K562 (cell line): Measurements from ENCODE around the gene NKG7. TPM values are rescaled to one million over a fixed set of nuclear protein-coding genes. Genes with fewer than 3 reads are reported as not detected.

Experiments used
- ATAC-seq: fragments of 200-7000 bp; cut with Tn5 transposase; 3 replicates; pipeline ENCODE4 v1.9.1; 2020; ENCODE audit warnings: moderate library complexity
- BruUV-seq: library from RNA; stranded (reverse); fragments of 400-500 nt; replicated peaks from 2 replicates; lab custom pipeline; 2021; lab: Mats Ljungman, UMichigan
- CTCF ChIA-PET: fragments of 300-600 bp; formaldehyde crosslinking; extraction: SDS; loops from one replicate; lab custom pipeline; 2021; ENCODE audit warnings: low intra/inter-chr PET ratio; lab: Yijun Ruan, JAX
- POLR2A ChIA-PET: fragments of 300-600, 350-650 bp; sonication (Branson Sonifier 250); formaldehyde crosslinking; extraction: SDS; loops from one replicate; lab custom pipeline; 2021; ENCODE audit warnings: antibody characterized with exemption, inconsistent platforms; lab: Yijun Ruan, JAX
- DNase-seq, 4 experiments: peaks; one replicate each; pipeline versions ENCODE4 v3.0.0 to v3.0.0-alpha.2; 2011 to 2018; ENCODE audit warnings: low spot score in 3 of 4, mixed read lengths in 3 of 4; ENCODE audit errors: extremely low read depth in 1 of 4
- FAIRE-seq: peaks from 2 replicates; lab custom pipeline; 2011; peaks lifted over from hg19 to GRCh38; lab: Jason Lieb, UNC
- H2AFZ ChIP-seq: 2 replicates; pipeline ENCODE4 v1.6.0; 2011; ENCODE audit warnings: low read depth, low read length, control low read depth, inconsistent platforms
- H3K27ac ChIP-seq: fragments of 200-600 bp; 3 replicates; pipeline ENCODE4 v1.8.0; 2011; ENCODE audit warnings: low read depth, mild to moderate bottlenecking, control low read depth, inconsistent platforms, low read length, moderate library complexity, mixed read lengths; ENCODE audit errors: extremely low read depth
- H3K27me3 ChIP-seq, 2 experiments: fragments of 300-600 bp in 1 of 2; 2 replicates in 1 of 2; 3 replicates in 1 of 2; pipeline versions ENCODE4 v1.6.0 to v1.8.0; 2011; ENCODE audit warnings: inconsistent platforms in 2 of 2, low read length in 2 of 2, mild to moderate bottlenecking in 1 of 2, mixed read lengths in 1 of 2, moderate library complexity in 1 of 2; ENCODE audit not compliant: control insufficient read depth in 2 of 2, insufficient read depth in 2 of 2
- H3K36me3 ChIP-seq: fragments of 300-600 bp; 3 replicates; pipeline ENCODE4 v1.8.0; 2011; ENCODE audit warnings: mild to moderate bottlenecking, low read length, inconsistent platforms; ENCODE audit not compliant: control insufficient read depth, insufficient read depth
- H3K4me1 ChIP-seq, 2 experiments: fragments of 200-600 bp in 1 of 2; replicated peaks in 1 of 2; 2 replicates in 1 of 2; 3 replicates in 1 of 2; pipeline versions ENCODE4 v1.5.1 to v1.8.0; 2011; ENCODE audit warnings: inconsistent platforms in 2 of 2, low read length in 2 of 2, mild to moderate bottlenecking in 1 of 2, mixed read lengths in 1 of 2, moderate library complexity in 1 of 2; ENCODE audit not compliant: control insufficient read depth in 2 of 2, insufficient read depth in 2 of 2
- H3K4me2 ChIP-seq: 2 replicates; pipeline ENCODE4 v1.6.1; 2011; ENCODE audit warnings: low read length, control low read depth, inconsistent platforms, mixed read lengths; ENCODE audit not compliant: insufficient read depth
- H3K4me3 ChIP-seq: fragments of 200-600 bp; sonication (generic), shearing (Covaris generic); 2 replicates; pipeline ENCODE4 v1.5.1; 2016; ENCODE audit warnings: control low read depth, inconsistent platforms
- H3K79me2 ChIP-seq: fragments of 200-600 bp; 3 replicates; pipeline ENCODE4 v1.8.0; 2011; ENCODE audit warnings: low read length, inconsistent platforms; ENCODE audit not compliant: control insufficient read depth, insufficient read depth
- H3K9ac ChIP-seq, 2 experiments: 2 replicates each; pipeline versions ENCODE4 v1.6.0 to v1.6.1; 2011; ENCODE audit warnings: low read depth in 2 of 2, low read length in 2 of 2, control low read depth in 1 of 2, inconsistent platforms in 1 of 2, mild to moderate bottlenecking in 1 of 2, mixed read lengths in 1 of 2; ENCODE audit not compliant: insufficient read depth in 1 of 2
- H3K9me1 ChIP-seq: one replicate; pipeline ENCODE4 v1.6.0; 2011; ENCODE audit warnings: inconsistent platforms, mild to moderate bottlenecking, low read length, moderate library complexity; ENCODE audit not compliant: control insufficient read depth, insufficient read depth
- H3K9me3 ChIP-seq: replicated peaks from 2 replicates; pipeline ENCODE4 v1.5.1; 2011; ENCODE audit warnings: low read depth, low read length, inconsistent platforms; ENCODE audit not compliant: control insufficient read depth, insufficient read depth
- H4K20me1 ChIP-seq: replicated peaks from 2 replicates; pipeline ENCODE4 v1.6.1; 2011; ENCODE audit warnings: low read length, inconsistent platforms, mixed read lengths; ENCODE audit not compliant: control insufficient read depth, insufficient read depth
- BCOR ChIP-seq: fragments of 450-650 bp; IDR thresholded peaks from 2 replicates; pipeline ENCODE4 v1.6.1; 2016
- BRCA1 ChIP-seq, 2 experiments: fragments of 450-650 bp in 1 of 2; sonication (generic) in 1 of 2; formaldehyde crosslinking in 1 of 2; IDR thresholded peaks; 2 replicates each; pipeline versions ENCODE4 v1.5.0 to v1.6.1; 2017 to 2020; ENCODE audit warnings: mild to moderate bottlenecking in 1 of 2, missing genetic modification reagents in 1 of 2
- CBFB ChIP-seq: sonication (generic); formaldehyde crosslinking; IDR thresholded peaks from 2 replicates; pipeline ENCODE4 v1.4.0; 2020; ENCODE audit warnings: mild to moderate bottlenecking, missing genetic modification reagents
- DPF2 ChIP-seq: fragments of 450-650 bp; IDR thresholded peaks from 2 replicates; pipeline ENCODE4 v1.6.1; 2016
- EP300 ChIP-seq: IDR thresholded peaks from 2 replicates; pipeline ENCODE4 v1.6.1; 2012; ENCODE audit warnings: low read length, improper control_type of control experiment
- GTF3C2 ChIP-seq: IDR thresholded peaks from 3 replicates; pipeline ENCODE4 v1.6.1; 2011; ENCODE audit warnings: borderline replicate concordance, mild to moderate bottlenecking, moderate library complexity; ENCODE audit not compliant: insufficient read length; ENCODE audit errors: extremely low read depth
- HMG20B ChIP-seq: fragments of 250-450 bp; sonication (Bioruptor Pico); IDR thresholded peaks from 2 replicates; pipeline ENCODE4 v1.5.0; 2021; ENCODE audit warnings: mild to moderate bottlenecking
- KDM1A ChIP-seq, 2 experiments: fragments of 450-650 bp; IDR thresholded peaks; 2 replicates each; pipeline ENCODE4 v1.6.1; 2016; ENCODE audit warnings: mild to moderate bottlenecking in 2 of 2
- L3MBTL2 ChIP-seq: fragments of 450-650 bp; IDR thresholded peaks from 2 replicates; pipeline ENCODE4 v1.6.1; 2016; ENCODE audit warnings: mild to moderate bottlenecking, moderate library complexity
- NCOR1 ChIP-seq: fragments of 450-650 bp; IDR thresholded peaks from 2 replicates; pipeline ENCODE4 v1.6.1; 2016; ENCODE audit warnings: mild to moderate bottlenecking, moderate library complexity
- PTBP1 ChIP-seq: fragments of 200-400 bp; formaldehyde crosslinking; IDR thresholded peaks from 2 replicates; pipeline ENCODE4 v1.6.1; 2017; ENCODE audit warnings: low read depth, low read length
- RBFOX2 ChIP-seq: fragments of 200-400 bp; formaldehyde crosslinking; IDR thresholded peaks from 2 replicates; pipeline ENCODE4 v1.6.1; 2017; ENCODE audit warnings: low read depth, mild to moderate bottlenecking, low read length, moderate library complexity
- SAFB ChIP-seq: fragments of 200-400 bp; formaldehyde crosslinking; IDR thresholded peaks from 2 replicates; pipeline ENCODE4 v1.6.1; 2017; ENCODE audit warnings: low read depth, low read length, borderline replicate concordance
- SNRNP70 ChIP-seq: fragments of 200-400 bp; formaldehyde crosslinking; optimal IDR thresholded peaks from 2 replicates; pipeline ENCODE3; 2017; ENCODE audit warnings: low read depth, low read length
- STAG1 ChIP-seq: sonication (generic); formaldehyde crosslinking; IDR thresholded peaks from 2 replicates; pipeline ENCODE4 v1.5.0; 2020; ENCODE audit warnings: missing genetic modification reagents, borderline replicate concordance
- ZFP36 ChIP-seq: fragments of 150-350 bp; IDR thresholded peaks from 2 replicates; pipeline ENCODE4 v1.6.1; 2018; ENCODE audit warnings: low read length, low read depth; ENCODE audit not compliant: partially characterized antibody
- ZNF212 ChIP-seq: fragments of 450-650 bp; formaldehyde crosslinking; IDR thresholded peaks from 2 replicates; pipeline ENCODE4 v1.4.0; 2020; ENCODE audit warnings: mild to moderate bottlenecking
- ZNF23 ChIP-seq: fragments of 250-450 bp; sonication (Bioruptor Pico); IDR thresholded peaks from 2 replicates; pipeline ENCODE4 v1.4.0; 2020; ENCODE audit warnings: mild to moderate bottlenecking
- ZNF41 ChIP-seq: fragments of 250-450 bp; sonication (Bioruptor Pico); conservative IDR thresholded peaks from 2 replicates; pipeline ENCODE4 v1.4.0; 2020; ENCODE audit warnings: mild to moderate bottlenecking
- WGBS: fragments of 100-300 bp; shearing (Covaris generic); methylation state at CpG from one replicate; pipeline ENCODE4 v1.1.6; 2016; ENCODE audit warnings: low coverage, mixed read lengths; ENCODE audit not compliant: insufficient coverage; ENCODE audit errors: missing lambda C conversion rate; 5-methylcytosine and 5-hydroxymethylcytosine counted together
- in situ Hi-C: fragments of 300-500 bp; cut with MboI; formaldehyde crosslinking; loops from 4 replicates; pipeline ENCODE4 v1.15.0; 2018; ENCODE audit warnings: inconsistent platforms, mixed read lengths
- intact Hi-C: fragments of 100-400 bp; cut with micrococcal nuclease; formaldehyde crosslinking; loops from 2 replicates; pipeline ENCODE4 v1.14.2; 2022
- polyA plus RNA-seq, 8 experiments: library from polyadenylated mRNA; depleted of rRNA in 4 of 8; stranded (reverse) in 5 of 8; unstranded in 3 of 8; fragments of >200 nt; fragmentation: Nextera tagmentation in 2 of 8; fragmentation: Illumina TruSeq in 1 of 8; extraction: Ambion mirVana in 2 of 8; extraction: Trizol in 1 of 8; gene quantifications; 2 replicates each; pipeline versions ENCODE4 v1.2.1 to v1.2.3, GENCODE V29; 2011 to 2014; ENCODE audit warnings: inconsistent platforms in 1 of 8, missing spikeins in 1 of 8
- total RNA-seq, 7 experiments: library from RNA; depleted of rRNA in 6 of 7; stranded (reverse); fragments of >200 nt in 6 of 7; fragmentation: Illumina TruSeq in 2 of 7; extraction: Trizol in 2 of 7; gene quantifications; 2 replicates each; pipeline versions ENCODE4 v1.2.1 to v1.2.3, GENCODE V29; 2011 to 2021; ENCODE audit warnings: low replicate concordance in 1 of 7

The NKG7 gene
- total and polyA plus RNA-seq, 9 of the 15 experiments (the other 6 are each of a cell fraction or from before 2014, with no cell fraction given) = 0.30 to 0.70 (median 0.51) TPM; not detected in 2

GRCh38 chr19:51342631-51343569 is 29.6 kb downstream of the NKG7 start (continued):
- TF ChIP-seq KDM1A (IDR thresholded peaks at IDR 0.05) (peak; percentile 67 to 81; a peak in 3 of 4 replicates), DPF2 (peak; percentile 27; the same call in 1 of the 2 replicates)

GRCh38 chr19:51341976-51342580 is 30.4 kb downstream of the NKG7 start, which contains the start of gene VSIG10L:
Gene VSIG10L (minus strand): TSS chr19:51342139. CDS start chr19:51342124, 15 bp downstream.
- no peaks in the 10 kb centered on the region for H3K79me2 ChIP-seq
- no peaks in the 10 kb centered on the region for H4K20me1 ChIP-seq
- ATAC-seq (no peak), DNase-seq (no peak), FAIRE-seq (no peak)
- peak within 1 kb of the TSS; percentile 99 for H3K4me2 ChIP-seq
- BruUV-seq = no TSS peak
- H3K36me3 ChIP-seq = peaks cover 29% of the 10 kb centered on the region; the same call in 2 of the 3 replicates
- 55% methylated on average over 3 of the region's 3 CpGs for WGBS
- no peaks in the 10 kb centered on the region for H3K27me3 ChIP-seq
- intact Hi-C loops = no loop called here
- H3K9me3 ChIP-seq = no peaks in the 10 kb centered on the region
- H3K9me1 ChIP-seq = no peaks in the 10 kb centered on the region
- POLR2A ChIA-PET = interaction anchor here (0.6 to 4.0 kb wide), 9 partner anchors 9 to 66 kb away, joined by 3 to 22 read pairs (median 4); partner anchors contain the start of gene ETFB
- peaks cover 26 to 44% of the 10 kb centered on the region in 2 experiments; a peak in 4 of 5 replicates for H3K4me1 ChIP-seq
- CTCF ChIA-PET = no interaction called here
- H3K4me3 ChIP-seq = no peak within 1 kb of the TSS
- in situ Hi-C loops = no loop called here
- peak within 1 kb of the TSS; percentile 72 to 95; a peak in 3 of 4 replicates for H3K9ac ChIP-seq
- no peak within 1 kb of the TSS for H2AFZ ChIP-seq
- no peak within 1 kb of the TSS for H3K27ac ChIP-seq
- TF ChIP-seq L3MBTL2 = no peak
- no peak for TF ChIP-seq NCOR1
- TF ChIP-seq SNRNP70 = no peak
- no peak for TF ChIP-seq CBFB (CRISPR knock-in tag)
- TF ChIP-seq BRCA1 (IDR thresholded peaks at IDR 0.05) = no peak
- no peak for TF ChIP-seq BRCA1 (CRISPR knock-in tag; IDR thresholded peaks at IDR 0.05)
- no peak for TF ChIP-seq ZNF212 (CRISPR knock-in tag)
- peak; percentile 98 for TF ChIP-seq ZFP36
- no peak for TF ChIP-seq HMG20B
- no peak for TF ChIP-seq STAG1 (CRISPR knock-in tag)
- TF ChIP-seq GTF3C2 = no peak
- no peak for TF ChIP-seq RBFOX2
- TF ChIP-seq BCOR = peak; percentile 63
- no peak for TF ChIP-seq EP300
- TF ChIP-seq ZNF41 (CRISPR knock-in tag) = no peak
- no peak for TF ChIP-seq ZNF23 (CRISPR knock-in tag)
- 0 out of 2 replicates have a peak, but pooled peaks have one; percentile 30 for TF ChIP-seq PTBP1
- TF ChIP-seq SAFB = no peak
